Activated B cell treated with CpG ODN at 0.5 μM for 24 hours (primary cell): Measurements from ENCODE around the gene CTDP1. TPM values are rescaled to one million over a fixed set of nuclear protein-coding genes. Genes with fewer than 3 reads are reported as not detected.

Experiments
- ATAC-seq: fragments of 200-7000 bp; cut with Tn5 transposase; one replicate; pipeline ENCODE4 v1.10.0; 2021; ENCODE audit warnings: low read depth, mild to moderate bottlenecking, moderate library complexity
- CTCF ChIA-PET: fragments of 350-600 bp; sonication (Branson Sonifier 250); formaldehyde crosslinking; loops from one replicate; lab custom pipeline; 2021; ENCODE audit warnings: antibody characterized with exemption; lab: Charles Lee
- POLR2A ChIA-PET: fragments of 350-600 bp; sonication (Branson Sonifier 250); formaldehyde crosslinking; loops from one replicate; lab custom pipeline; 2021; ENCODE audit warnings: antibody characterized with exemption; lab: Charles Lee
- DNase-seq: peaks from one replicate; pipeline ENCODE4 v3.0.0; 2022
- H3K27ac Mint-ChIP-seq: one replicate; pipeline ENCODE4 v1.8.0; 2020; ENCODE audit warnings: mixed read lengths
- H3K27me3 Mint-ChIP-seq: one replicate; pipeline ENCODE4 v1.8.0; 2021; ENCODE audit warnings: mixed read lengths
- H3K36me3 Mint-ChIP-seq: one replicate; pipeline ENCODE4 v1.8.0; 2021; ENCODE audit warnings: low read depth, mixed read lengths
- H3K4me1 Mint-ChIP-seq: one replicate; pipeline ENCODE4 v1.8.0; 2021; ENCODE audit warnings: mixed read lengths
- H3K4me3 Mint-ChIP-seq: one replicate; pipeline ENCODE4 v1.8.0; 2020; ENCODE audit warnings: mild to moderate bottlenecking, mixed read lengths
- H3K9me3 Mint-ChIP-seq: one replicate; pipeline ENCODE4 v1.8.0; 2020; ENCODE audit warnings: mixed read lengths
- CTCF ChIP-seq: fragments of 200-600 bp; IDR thresholded peaks from one replicate; pipeline ENCODE4 v1.8.0; 2022; ENCODE audit warnings: antibody characterized with exemption, mild to moderate bottlenecking
- intact Hi-C: fragments of 100-400 bp; cut with micrococcal nuclease; formaldehyde crosslinking; loops from one replicate; pipeline ENCODE4 v1.15.1; 2024
- total RNA-seq: library from RNA; stranded (reverse); gene quantifications from 2 replicates; pipeline ENCODE4 v1.2.3, GENCODE V29; 2022

Gene CTDP1
- total RNA-seq, 1 donor from 2014 or later = 33.8 TPM

- Mint-ChIP-seq H3K36me3 (peaks cover 79% of the 10 kb centered on the region), H3K9me3 (no peaks in the 10 kb centered on the region), H3K27me3 (no peaks in the 10 kb centered on the region), H3K4me3 (no peak overlapping the region), H3K4me1 (no peaks in the 10 kb centered on the region), H3K27ac (no peak overlapping the region)
- DNase-seq (no peak), ATAC-seq (no peak)
- POLR2A ChIA-PET = no interaction called here
- CTCF ChIA-PET = no interaction called here
- TF ChIP-seq CTCF = no peak
- intact Hi-C loops = no loop called here
These were observed 33.7 kb downstream of the CTDP1 start for GRCh38 chr18:79713341-79713740.

GRCh38 chr18:79714531-79715240 lies 35.1 kb downstream of the CTDP1 start:
- no peaks in the 10 kb centered on the region for H3K9me3 Mint-ChIP-seq
- H3K4me3 Mint-ChIP-seq = no peak overlapping the region
- H3K36me3 Mint-ChIP-seq = peaks cover 86% of the 10 kb centered on the region
- H3K27ac Mint-ChIP-seq = no peak overlapping the region
- H3K4me1 Mint-ChIP-seq = no peaks in the 10 kb centered on the region
- ChIA-PET POLR2A (no interaction called here), CTCF (no interaction called here)
- no peak for ATAC-seq
- intact Hi-C loops = no loop called here
- no peaks in the 10 kb centered on the region for H3K27me3 Mint-ChIP-seq
- TF ChIP-seq CTCF = no peak
- DNase-seq = no peak

GRCh38 chr18:79715280-79715679 lies 35.7 kb downstream of the CTDP1 start:
- no peak overlapping the region for H3K4me3 Mint-ChIP-seq
- H3K36me3 Mint-ChIP-seq = peaks cover 86% of the 10 kb centered on the region
- no peaks in the 10 kb centered on the region for H3K27me3 Mint-ChIP-seq
- intact Hi-C loops = no loop called here
- TF ChIP-seq CTCF = no peak
- ChIA-PET POLR2A (no interaction called here), CTCF (no interaction called here)
- H3K4me1 Mint-ChIP-seq = no peaks in the 10 kb centered on the region
- DNase-seq (no peak), ATAC-seq (no peak)
- H3K27ac Mint-ChIP-seq = no peak overlapping the region
- no peaks in the 10 kb centered on the region for H3K9me3 Mint-ChIP-seq

GRCh38 chr18:79717059-79717458 lies 37.5 kb downstream of the CTDP1 start:
- no peaks in the 10 kb centered on the region for H3K27me3 Mint-ChIP-seq
- intact Hi-C loops = no loop called here
- no peak for ATAC-seq
- no peak overlapping the region for H3K4me3 Mint-ChIP-seq
- no peaks in the 10 kb centered on the region for H3K4me1 Mint-ChIP-seq
- H3K27ac Mint-ChIP-seq = no peak overlapping the region
- no peaks in the 10 kb centered on the region for H3K9me3 Mint-ChIP-seq
- POLR2A ChIA-PET = no interaction called here
- no peak for DNase-seq
- no peak for TF ChIP-seq CTCF
- CTCF ChIA-PET = no interaction called here
- H3K36me3 Mint-ChIP-seq = peaks cover 80% of the 10 kb centered on the region

- Mint-ChIP-seq H3K36me3 (peaks cover 77% of the 10 kb centered on the region), H3K27ac (no peak overlapping the region), H3K4me1 (no peaks in the 10 kb centered on the region), H3K27me3 (no peaks in the 10 kb centered on the region), H3K4me3 (no peak overlapping the region), H3K9me3 (no peaks in the 10 kb centered on the region)
- DNase-seq = no peak
- ChIA-PET CTCF (no interaction called here), POLR2A (no interaction called here)
- intact Hi-C loops = no loop called here
- no peak for ATAC-seq
- TF ChIP-seq CTCF = no peak
These were observed 38.0 kb downstream of the CTDP1 start for GRCh38 chr18:79717555-79718074.
